PC-3 (cell line): ENCODE data around the gene CEP83. TPM values are rescaled to one million over a fixed set of nuclear protein-coding genes. Genes with fewer than 3 reads are reported as not detected.

Experiments
- ATAC-seq: fragments of 200-7000 bp; cut with Tn5 transposase; 2 replicates; pipeline ENCODE4 v1.9.1; 2020; ENCODE audit warnings: mild to moderate bottlenecking, moderate library complexity
- BruUV-seq: library from RNA; stranded (reverse); fragments of 400-500 nt; replicated peaks from 2 replicates; lab custom pipeline; 2021; lab: Mats Ljungman, UMichigan
- CTCF ChIA-PET: fragments of 300-600 bp; sonication (Branson Sonifier 250); formaldehyde crosslinking; loops from one replicate; lab custom pipeline; 2022; ENCODE audit warnings: antibody characterized with exemption; lab: Charles Lee
- POLR2A ChIA-PET: fragments of 300-600 bp; sonication (Branson Sonifier 250); formaldehyde crosslinking; loops from one replicate; lab custom pipeline; 2022; ENCODE audit warnings: antibody characterized with exemption; ENCODE audit not compliant: unreplicated experiment; lab: Charles Lee
- DNase-seq: peaks from one replicate; pipeline ENCODE4 v3.0.0-alpha.2; 2015
- H2AFZ ChIP-seq: fragments of 300-600 bp; sonication (generic); 2 replicates; pipeline ENCODE4 v1.6.0; 2016; ENCODE audit warnings: antibody characterized with exemption, low read length
- H3F3A ChIP-seq: fragments of 300-600 bp; sonication (generic); one replicate; pipeline ENCODE4 v1.6.0; 2017; ENCODE audit warnings: antibody characterized with exemption, low read length, control low read depth, mild to moderate bottlenecking; ENCODE audit not compliant: unreplicated experiment
- H3K27ac ChIP-seq: fragments of 300-600 bp; sonication (generic); 2 replicates; pipeline ENCODE4 v1.5.1; 2016; ENCODE audit warnings: mild to moderate bottlenecking, low read length
- H3K27me3 ChIP-seq: fragments of 300-600 bp; sonication (generic); 2 replicates; pipeline ENCODE4 v1.6.1; 2016; ENCODE audit warnings: low read length, mixed read lengths
- H3K36me3 ChIP-seq: fragments of 300-600 bp; sonication (generic); 2 replicates; pipeline ENCODE4 v1.6.1; 2016; ENCODE audit warnings: low read depth, mixed run types, low read length, mixed read lengths
- H3K4me1 ChIP-seq: fragments of 300-600 bp; sonication (generic); 2 replicates; pipeline ENCODE4 v1.5.1; 2016; ENCODE audit warnings: low read length; ENCODE audit not compliant: insufficient read depth
- H3K4me2 ChIP-seq: fragments of 300-600 bp; sonication (generic); 2 replicates; pipeline ENCODE4 v1.6.0; 2016; ENCODE audit warnings: low read length
- H3K4me3 ChIP-seq: fragments of 300-600 bp; sonication (generic); 2 replicates; pipeline ENCODE4 v1.5.1; 2016; ENCODE audit warnings: mild to moderate bottlenecking, low read length, mixed read lengths
- H3K79me2 ChIP-seq: fragments of 300-600 bp; sonication (generic); 2 replicates; pipeline ENCODE4 v1.6.1; 2017; ENCODE audit warnings: low read length, mixed read lengths
- H3K9ac ChIP-seq: fragments of 300-600 bp; sonication (generic); 2 replicates; pipeline ENCODE4 v1.6.0; 2016; ENCODE audit warnings: mild to moderate bottlenecking, low read length
- H3K9me2 ChIP-seq: fragments of 300-600 bp; sonication (generic); replicated peaks from 2 replicates; pipeline ENCODE4 v1.6.1; 2016; ENCODE audit warnings: mixed run types, low read length, mixed read lengths
- H3K9me3 ChIP-seq: fragments of 300-600 bp; sonication (generic); 2 replicates; pipeline ENCODE4 v1.6.1; 2016; ENCODE audit warnings: low read length, mixed read lengths
- H4K20me1 ChIP-seq: fragments of 300-600 bp; sonication (generic); 2 replicates; pipeline ENCODE4 v1.6.1; 2016; ENCODE audit warnings: low read length, mixed read lengths
- CTCF ChIP-seq: fragments of 300-600 bp; sonication (generic); conservative IDR thresholded peaks from 2 replicates; pipeline ENCODE4 v1.5.1; 2017; ENCODE audit warnings: antibody characterized with exemption, low read depth, mild to moderate bottlenecking, low read length
- EZH2 ChIP-seq: fragments of 300-600 bp; sonication (generic); IDR thresholded peaks from one replicate; pipeline ENCODE4 v1.6.1; 2017; ENCODE audit warnings: antibody characterized with exemption, mild to moderate bottlenecking, low read length; ENCODE audit not compliant: unreplicated experiment
- EZH2phosphoT487 ChIP-seq: fragments of 300-600 bp; sonication (generic); IDR thresholded peaks from 2 replicates; pipeline ENCODE4 v1.6.1; 2018; ENCODE audit warnings: mild to moderate bottlenecking, antibody characterized with exemption, low read length, borderline replicate concordance
- intact Hi-C: fragments of 100-400 bp; cut with micrococcal nuclease; formaldehyde crosslinking; loops from 2 replicates; pipeline ENCODE4 v1.9.0; 2023
- total RNA-seq: library from RNA; depleted of rRNA; stranded (reverse); fragments of >200 nt; gene quantifications from 2 replicates; pipeline ENCODE4 v1.2.3, GENCODE V29; 2014

CEP83 gene
- total RNA-seq, 1 experiment from 2014 or later: 11.8 TPM

DNA sequence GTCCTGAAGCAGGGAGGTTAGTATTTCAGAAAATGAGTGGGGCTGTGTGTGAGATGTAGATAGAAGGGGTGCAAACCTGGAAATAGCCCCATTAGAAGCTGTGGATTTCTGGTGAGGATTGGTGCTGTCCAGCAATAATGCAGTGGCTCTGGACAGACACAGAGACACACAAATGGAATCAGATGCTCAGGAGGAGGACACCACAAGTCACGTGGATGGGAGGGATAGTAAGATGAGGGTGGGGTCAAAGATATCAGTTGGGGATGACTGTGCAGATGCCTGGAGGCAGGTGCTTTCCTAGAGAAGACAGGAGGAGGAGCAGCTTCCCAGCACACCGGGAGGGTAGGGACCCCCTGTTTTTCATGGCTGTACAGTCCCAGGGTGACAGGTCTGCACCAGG, 174.8 kb downstream of the CEP83 start:
- ChIA-PET CTCF (no interaction called here), POLR2A (no interaction called here)
- H3K9me3 ChIP-seq: no peaks in the 10 kb centered on the region
- no peak overlapping the region for H3K4me3 ChIP-seq
- H3K9me2 ChIP-seq: no peaks in the 10 kb centered on the region
- no peaks in the 10 kb centered on the region for H3K79me2 ChIP-seq
- no peak overlapping the region for H3K27ac ChIP-seq
- no peaks in the 10 kb centered on the region for H3K27me3 ChIP-seq
- no peak overlapping the region for H2AFZ ChIP-seq
- intact Hi-C loops: no loop called here
- H3K4me2 ChIP-seq: no peak overlapping the region
- no TSS peak for BruUV-seq
- no peak overlapping the region for H3K9ac ChIP-seq
- no peaks in the 10 kb centered on the region for H3K36me3 ChIP-seq
- DNase-seq: no peak
- H3K4me1 ChIP-seq: peaks cover 7% of the 10 kb centered on the region
- no peaks in the 10 kb centered on the region for H3F3A ChIP-seq
- TF ChIP-seq CTCF (no peak), EZH2 (no peak), EZH2phosphoT487 (no peak)
- no peaks in the 10 kb centered on the region for H4K20me1 ChIP-seq
- ATAC-seq: no peak

DNA sequence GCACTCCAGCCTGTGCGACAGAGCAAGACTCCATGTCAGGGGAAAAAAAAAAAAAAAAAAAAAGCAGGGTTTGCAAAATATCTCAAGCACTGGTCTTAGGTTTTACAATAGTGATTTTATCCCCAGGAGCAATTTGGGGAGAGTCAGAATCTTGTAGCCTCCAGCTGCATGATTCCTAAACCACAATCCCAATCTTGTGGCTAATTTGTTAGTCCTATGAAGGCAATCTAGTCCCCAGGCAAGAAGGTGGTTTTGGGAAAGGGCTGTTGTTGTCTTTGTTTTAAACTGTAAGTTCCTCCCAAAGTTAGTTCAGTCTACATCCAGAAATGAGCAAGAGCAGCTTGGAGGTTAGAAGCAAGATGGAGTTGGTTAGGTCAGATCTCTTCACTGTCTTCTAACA, 175.6 kb downstream of the CEP83 start:
- Histone ChIP-seq H3K9me2 (no peaks in the 10 kb centered on the region), H3K9ac (no peak overlapping the region), H3K36me3 (no peaks in the 10 kb centered on the region), H3K9me3 (no peaks in the 10 kb centered on the region), H3K79me2 (no peaks in the 10 kb centered on the region), H3K4me3 (no peak overlapping the region), H3F3A (no peaks in the 10 kb centered on the region), H2AFZ (no peak overlapping the region), H4K20me1 (no peaks in the 10 kb centered on the region), H3K4me1 (no peaks in the 10 kb centered on the region), H3K27ac (no peak overlapping the region), H3K27me3 (no peaks in the 10 kb centered on the region), H3K4me2 (no peak overlapping the region)
- no peak for DNase-seq
- TF ChIP-seq EZH2phosphoT487: no peak
- no peak for TF ChIP-seq EZH2
- BruUV-seq: no TSS peak
- ATAC-seq: no peak
- ChIA-PET CTCF (no interaction called here), POLR2A (no interaction called here)
- intact Hi-C loops: no loop called here

DNA sequence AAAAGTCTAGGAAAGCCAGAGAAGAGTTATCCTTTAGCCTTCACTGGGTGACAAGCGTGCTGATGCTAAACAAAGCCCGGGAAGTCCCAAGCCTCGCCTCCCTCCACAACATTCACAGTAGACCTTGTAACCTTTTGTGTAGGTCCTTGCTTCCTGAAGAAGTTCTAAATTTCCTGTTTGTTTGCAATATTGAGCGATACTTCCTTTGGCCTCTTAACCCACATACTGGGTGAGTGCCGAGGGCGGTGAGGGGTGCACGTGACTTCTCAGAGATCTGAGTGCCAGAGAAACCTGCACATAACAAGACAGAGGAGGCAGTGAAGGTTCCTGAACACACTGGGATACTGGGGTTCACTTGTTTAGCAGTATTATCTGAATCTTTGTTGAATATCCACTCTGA, 177.0 kb downstream of the CEP83 start:
- Histone ChIP-seq H3K36me3 (no peaks in the 10 kb centered on the region), H3K27me3 (no peaks in the 10 kb centered on the region), H3K79me2 (no peaks in the 10 kb centered on the region), H3K9me2 (no peaks in the 10 kb centered on the region), H3K9ac (no peak overlapping the region), H3K4me3 (no peak overlapping the region), H3F3A (no peaks in the 10 kb centered on the region), H3K9me3 (no peaks in the 10 kb centered on the region), H4K20me1 (no peaks in the 10 kb centered on the region), H3K4me2 (no peak overlapping the region), H3K4me1 (no peaks in the 10 kb centered on the region), H3K27ac (no peak overlapping the region), H2AFZ (no peak overlapping the region)
- no TSS peak for BruUV-seq
- no peak for TF ChIP-seq CTCF
- TF ChIP-seq EZH2: no peak
- TF ChIP-seq EZH2phosphoT487: no peak
- ChIA-PET CTCF (no interaction called here), POLR2A (no interaction called here)
- ATAC-seq (no peak), DNase-seq (no peak)
- intact Hi-C loops: no loop called here
